Left kidney (tissue), 2 donors: Measurements from ENCODE around the gene IL1RL2. TPM values are rescaled to one million over a fixed set of nuclear protein-coding genes. Genes with fewer than 3 reads are reported as not detected.

ENCODE experiments used
- DNase-seq: peaks from one replicate; pipeline ENCODE4 v3.0.0-alpha.2; 2013
- polyA plus RNA-seq: library from polyadenylated mRNA; unstranded; fragments of 120-200 nt; gene quantifications from one replicate; pipeline ENCODE4 v1.2.1, GENCODE V29; 2013; ENCODE audit not compliant: insufficient read length

Gene IL1RL2
- polyA plus RNA-seq, 1 donor, result 1.4 TPM

GRCh38 chr2:102266204-102266603 is 79.4 kb downstream of the IL1RL2 start:
- DNase-seq, result no peak

GRCh38 chr2:102267774-102268173 is 81.0 kb downstream of the IL1RL2 start:
- no peak for DNase-seq

- DNase-seq, result peak; percentile 51
Measured at GRCh38 chr2:102268510-102269199, 81.8 kb downstream of the IL1RL2 start.

DNA sequence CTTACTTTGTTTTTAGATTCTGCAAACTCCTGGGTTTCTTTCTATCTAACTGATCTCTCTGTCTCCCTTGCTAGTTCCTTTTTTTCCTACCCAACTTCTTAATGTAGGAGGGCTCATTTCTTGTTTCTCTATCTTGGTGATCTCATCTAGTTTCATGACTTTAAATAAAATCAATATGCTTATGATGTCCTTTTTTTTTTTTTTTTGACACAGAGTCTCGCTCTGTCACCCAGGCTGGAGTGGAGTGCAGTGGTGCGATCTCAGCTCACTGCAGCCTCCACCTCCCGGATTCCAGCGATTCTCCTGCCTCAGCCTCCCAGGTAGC is 82.3 kb downstream of the IL1RL2 start:
- DNase-seq, result no peak

GRCh38 chr2:102271844-102272243 is 85.0 kb downstream of the IL1RL2 start:
- DNase-seq, result no peak

GRCh38 chr2:102273619-102274211 is 86.9 kb downstream of the IL1RL2 start:
- no peak for DNase-seq

- DNase-seq, result no peak
Measured at GRCh38 chr2:102276549-102277201, 89.9 kb downstream of the IL1RL2 start.

GRCh38 chr2:102277202-102277700 is 90.4 kb downstream of the IL1RL2 start:
- DNase-seq, result no peak

GRCh38 chr2:102278720-102279390 is 92.0 kb downstream of the IL1RL2 start:
- no peak for DNase-seq

DNA sequence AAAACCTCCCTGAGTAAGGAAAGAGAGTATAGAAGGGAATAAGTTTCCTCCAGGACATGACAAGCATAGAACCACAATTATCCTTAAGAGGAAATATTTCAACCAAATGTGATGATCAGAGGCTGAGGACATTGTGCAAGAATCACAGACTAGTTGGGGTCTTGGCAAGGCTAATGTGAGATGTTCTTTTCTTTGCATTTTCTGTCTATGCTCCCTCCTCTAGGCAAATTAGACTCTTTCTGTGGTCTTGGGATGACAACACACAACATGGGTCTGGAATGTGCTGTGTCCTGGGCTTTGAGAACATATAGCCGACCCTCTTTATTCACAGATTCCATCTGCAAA is 92.5 kb downstream of the IL1RL2 start:
- no peak for DNase-seq

- no peak for DNase-seq
Measured at GRCh38 chr2:102282678-102283091, 95.9 kb downstream of the IL1RL2 start.

DNA sequence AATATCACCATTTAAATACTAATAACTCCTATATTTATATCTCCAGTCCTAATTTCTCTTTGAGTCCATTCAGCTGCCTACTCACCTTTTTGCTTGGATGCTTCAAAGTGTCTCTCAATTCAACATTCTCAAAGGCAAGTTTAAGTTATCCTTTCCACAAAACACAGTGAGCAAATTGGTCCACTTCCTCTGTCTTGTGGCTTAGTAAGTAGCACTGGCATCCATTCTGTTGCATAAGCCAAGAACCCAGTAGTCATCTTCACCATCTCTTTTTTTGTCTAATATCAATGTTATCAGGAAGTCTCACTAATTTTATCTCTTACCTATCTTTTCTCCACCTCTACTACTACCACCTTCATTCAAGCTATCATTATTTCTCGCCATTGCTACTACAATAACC is 97.2 kb downstream of the IL1RL2 start:
- DNase-seq, result no peak

- no peak for DNase-seq
Measured at GRCh38 chr2:102284611-102285010, 97.8 kb downstream of the IL1RL2 start.

GRCh38 chr2:102285368-102285767 is 98.5 kb downstream of the IL1RL2 start:
- DNase-seq, result no peak

DNA sequence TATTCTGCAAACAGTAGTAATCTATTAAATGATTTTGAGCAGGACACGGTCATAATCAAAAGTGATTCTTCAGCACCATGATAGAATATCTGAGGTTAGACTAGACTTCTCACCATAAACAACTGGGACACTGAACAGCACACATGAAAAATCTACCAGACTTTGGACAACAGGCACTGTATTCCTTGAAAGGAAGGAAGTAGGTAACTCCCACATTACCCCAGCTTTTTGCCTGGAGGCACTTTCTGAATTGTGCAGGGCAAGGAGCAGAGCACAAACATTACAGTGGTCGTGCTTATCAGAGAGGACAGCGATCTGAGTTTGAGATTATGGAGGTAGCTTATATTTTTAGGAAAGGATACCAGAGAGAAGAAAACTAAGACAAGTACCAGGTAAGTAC is 99.2 kb downstream of the IL1RL2 start:
- DNase-seq, result no peak

DNA sequence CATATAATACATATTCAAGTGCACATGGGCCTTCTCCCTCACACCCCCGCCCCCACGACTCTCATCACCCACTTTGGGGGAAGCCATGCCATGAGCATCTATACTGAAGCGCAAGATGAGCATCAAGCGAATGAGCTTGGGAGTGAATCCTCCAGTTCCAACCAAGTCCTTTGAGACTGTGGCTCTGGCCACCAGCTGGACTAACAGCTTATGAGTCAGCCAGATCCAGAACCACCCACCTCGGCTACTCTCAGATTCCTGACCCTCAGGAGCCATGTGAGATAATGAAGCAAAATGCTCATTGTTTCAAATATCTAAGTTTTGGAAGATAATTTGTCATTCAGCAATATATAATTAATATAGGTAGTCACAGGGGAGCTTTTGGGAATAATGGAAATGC is 102.3 kb downstream of the IL1RL2 start:
- DNase-seq, result no peak

Other genes with a start within 250 kb of the IL1RL2 start
- gene IL1R2, start 195.1 kb upstream of the IL1RL2 start, polyA plus RNA-seq, result 0.47 TPM
- 31.9 TPM for gene IL1R1, start 44.3 kb upstream of the IL1RL2 start, polyA plus RNA-seq
- gene IL1RL1, start 124.5 kb downstream of the IL1RL2 start, polyA plus RNA-seq, result 0.48 TPM
- gene IL18R1, start 168.8 kb downstream of the IL1RL2 start, polyA plus RNA-seq, result 3.2 TPM
- gene IL18RAP, start 236.1 kb downstream of the IL1RL2 start, polyA plus RNA-seq, result 0.27 TPM